Keratinocyte (primary cell): Measurements from ENCODE around the gene HOXD11. TPM values are rescaled to one million over a fixed set of nuclear protein-coding genes. Genes with fewer than 3 reads are reported as not detected.

Experiments used
- DNase-seq: peaks from one replicate; pipeline ENCODE4 v3.0.0-alpha.2; 2011; ENCODE audit warnings: low read depth, missing footprints, low spot score
- FAIRE-seq: peaks from 2 replicates; lab custom pipeline; 2011; peaks lifted over from hg19 to GRCh38; lab: Jason Lieb, UNC
- H2AFZ ChIP-seq: 2 replicates; pipeline ENCODE4 v1.6.0; 2012; ENCODE audit warnings: low read length, control low read depth, inconsistent platforms; ENCODE audit not compliant: control insufficient read depth
- H3K27ac ChIP-seq: 2 replicates; pipeline ENCODE4 v1.5.1; 2011; ENCODE audit warnings: low read length; ENCODE audit not compliant: control insufficient read depth, insufficient read depth
- H3K27me3 ChIP-seq: 3 replicates; pipeline ENCODE4 v1.6.0; 2011; ENCODE audit warnings: low read length; ENCODE audit not compliant: control insufficient read depth, insufficient read depth; ENCODE audit errors: extremely low read depth
- H3K36me3 ChIP-seq, 2 experiments: 2 replicates in 1 of 2; 3 replicates in 1 of 2; pipeline ENCODE4 v1.5.1; 2011; ENCODE audit warnings: low read length in 2 of 2, mild to moderate bottlenecking in 1 of 2; ENCODE audit not compliant: control insufficient read depth in 2 of 2, insufficient read depth in 2 of 2; ENCODE audit errors: extremely low read depth in 1 of 2
- H3K4me1 ChIP-seq: 3 replicates; pipeline ENCODE4 v1.5.1; 2011; ENCODE audit warnings: low read length; ENCODE audit not compliant: control insufficient read depth, insufficient read depth; ENCODE audit errors: extremely low read depth
- H3K4me2 ChIP-seq: 3 replicates; pipeline ENCODE4 v1.6.0; 2011; ENCODE audit warnings: low read depth, low read length; ENCODE audit not compliant: control insufficient read depth, insufficient read depth; ENCODE audit errors: extremely low read depth
- H3K4me3 ChIP-seq, 3 experiments: fragments of 200-600 bp in 1 of 3; sonication (generic) in 1 of 3; 2 replicates in 2 of 3; 3 replicates in 1 of 3; pipeline ENCODE4 v1.5.1; 2011 to 2016; ENCODE audit warnings: low read length in 3 of 3, mild to moderate bottlenecking in 3 of 3, control low read depth in 2 of 3, inconsistent platforms in 1 of 3, low read depth in 1 of 3, mixed read lengths in 1 of 3, mixed run types in 1 of 3, moderate library complexity in 1 of 3; ENCODE audit not compliant: control insufficient read depth in 2 of 3, insufficient read depth in 2 of 3; ENCODE audit errors: extremely low read depth in 1 of 3
- H3K79me2 ChIP-seq: 2 replicates; pipeline ENCODE4 v1.6.0; 2012; ENCODE audit warnings: low read length; ENCODE audit not compliant: control insufficient read depth, insufficient read depth
- H3K9ac ChIP-seq: 3 replicates; pipeline ENCODE4 v1.6.0; 2011; ENCODE audit warnings: low read length; ENCODE audit not compliant: control insufficient read depth, insufficient read depth; ENCODE audit errors: extremely low read depth
- H3K9me1 ChIP-seq: 3 replicates; pipeline ENCODE4 v1.6.0; 2011; ENCODE audit warnings: low read length; ENCODE audit not compliant: control insufficient read depth, insufficient read depth; ENCODE audit errors: extremely low read depth
- H3K9me3 ChIP-seq: 2 replicates; pipeline ENCODE4 v1.5.1; 2012; ENCODE audit warnings: low read depth, low read length; ENCODE audit not compliant: control insufficient read depth
- H4K20me1 ChIP-seq: 3 replicates; pipeline ENCODE4 v1.6.0; 2011; ENCODE audit warnings: low read length; ENCODE audit not compliant: control insufficient read depth, insufficient read depth; ENCODE audit errors: extremely low read depth
- EZH2 ChIP-seq: IDR thresholded peaks from one replicate; pipeline ENCODE4 v1.6.1; 2012; ENCODE audit warnings: inconsistent platforms, mild to moderate bottlenecking, low read length, moderate library complexity
- dilution Hi-C: fragments of 300-500 bp; cut with MboI; formaldehyde crosslinking; loops from one replicate; pipeline ENCODE4 v1.7.0; 2020; ENCODE audit warnings: low sequenced_read_pairs; ENCODE audit not compliant: extremely low pct_ligation_motif_present
- polyA plus RNA-seq, 5 experiments: library from polyadenylated mRNA; depleted of rRNA in 3 of 5; stranded (reverse) in 3 of 5; stranded (forward) in 1 of 5; unstranded in 1 of 5; fragments of >200 nt; gene quantifications; 1 replicate in 1 of 5; 2 replicates in 3 of 5; 3 replicates in 1 of 5; pipeline versions ENCODE4 v1.2.1 to v1.2.3, GENCODE V29; 2011 to 2012; ENCODE audit warnings: missing spikeins in 2 of 5, low read depth in 1 of 5, low replicate concordance in 1 of 5
- TF ChIP-seq, protein P1 (sequence below), 3 experiments: IDR thresholded peaks in 1 of 3; conservative IDR thresholded peaks in 1 of 3; optimal IDR thresholded peaks in 1 of 3; 2 replicates in 2 of 3; 3 replicates in 1 of 3; pipeline versions ENCODE3 to v1.5.1; 2011; ENCODE audit warnings: low read length in 3 of 3, mild to moderate bottlenecking in 3 of 3, moderate library complexity in 2 of 3, control low read depth in 1 of 3, inconsistent platforms in 1 of 3; ENCODE audit not compliant: insufficient read depth in 2 of 3; ENCODE audit errors: extremely low read depth in 1 of 3

Gene HOXD11
- polyA plus RNA-seq, 1 donor (not counting 4 experiments of a cell fraction or from before 2014, with no cell fraction given) = not detected

DNA sequence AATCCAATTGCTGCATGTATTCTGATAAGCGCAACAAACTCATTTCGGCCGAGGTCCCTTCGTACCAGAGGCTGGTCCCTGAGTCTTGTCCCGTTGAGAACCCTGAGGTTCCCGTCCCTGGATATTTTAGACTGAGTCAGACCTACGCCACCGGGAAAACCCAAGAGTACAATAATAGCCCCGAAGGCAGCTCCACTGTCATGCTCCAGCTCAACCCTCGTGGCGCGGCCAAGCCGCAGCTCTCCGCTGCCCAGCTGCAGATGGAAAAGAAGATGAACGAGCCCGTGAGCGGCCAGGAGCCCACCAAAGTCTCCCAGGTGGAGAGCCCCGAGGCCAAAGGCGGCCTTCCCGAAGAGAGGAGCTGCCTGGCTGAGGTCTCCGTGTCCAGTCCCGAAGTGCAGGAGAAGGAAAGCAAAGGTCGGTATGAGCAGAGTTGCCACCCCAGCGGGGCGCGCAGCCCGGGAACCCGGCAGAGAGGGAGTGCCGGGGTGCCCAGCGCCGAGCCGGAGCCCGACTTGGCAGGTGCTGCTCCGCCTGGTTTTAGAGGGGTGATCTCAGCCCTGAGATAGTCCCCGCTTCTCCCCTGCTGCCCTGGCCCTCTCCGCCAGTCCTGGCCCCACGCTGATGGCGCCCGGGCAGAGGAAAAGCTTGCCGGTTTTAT lies 10.2 kb downstream of the HOXD11 start:
- Histone ChIP-seq H3K9ac (no peak overlapping the region), H3K27me3 (peaks cover 97% of the 10 kb centered on the region), H3K9me1 (no peaks in the 10 kb centered on the region), H3K36me3 (no peaks in the 10 kb centered on the region), H3K4me3 (no peak overlapping the region), H3K79me2 (no peaks in the 10 kb centered on the region), H3K9me3 (peaks cover 4% of the 10 kb centered on the region), H3K27ac (no peak overlapping the region), H2AFZ (no peak overlapping the region), H3K4me1 (no peaks in the 10 kb centered on the region), H3K4me2 (no peak overlapping the region), H4K20me1 (no peaks in the 10 kb centered on the region)
- peak; percentile 62 for TF ChIP-seq EZH2
- TF ChIP-seq, protein P1, sequence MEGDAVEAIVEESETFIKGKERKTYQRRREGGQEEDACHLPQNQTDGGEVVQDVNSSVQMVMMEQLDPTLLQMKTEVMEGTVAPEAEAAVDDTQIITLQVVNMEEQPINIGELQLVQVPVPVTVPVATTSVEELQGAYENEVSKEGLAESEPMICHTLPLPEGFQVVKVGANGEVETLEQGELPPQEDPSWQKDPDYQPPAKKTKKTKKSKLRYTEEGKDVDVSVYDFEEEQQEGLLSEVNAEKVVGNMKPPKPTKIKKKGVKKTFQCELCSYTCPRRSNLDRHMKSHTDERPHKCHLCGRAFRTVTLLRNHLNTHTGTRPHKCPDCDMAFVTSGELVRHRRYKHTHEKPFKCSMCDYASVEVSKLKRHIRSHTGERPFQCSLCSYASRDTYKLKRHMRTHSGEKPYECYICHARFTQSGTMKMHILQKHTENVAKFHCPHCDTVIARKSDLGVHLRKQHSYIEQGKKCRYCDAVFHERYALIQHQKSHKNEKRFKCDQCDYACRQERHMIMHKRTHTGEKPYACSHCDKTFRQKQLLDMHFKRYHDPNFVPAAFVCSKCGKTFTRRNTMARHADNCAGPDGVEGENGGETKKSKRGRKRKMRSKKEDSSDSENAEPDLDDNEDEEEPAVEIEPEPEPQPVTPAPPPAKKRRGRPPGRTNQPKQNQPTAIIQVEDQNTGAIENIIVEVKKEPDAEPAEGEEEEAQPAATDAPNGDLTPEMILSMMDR (optimal IDR thresholded peaks at IDR 0.05 in 1 of 3, IDR thresholded peaks at IDR 0.05 in 1 of 3, conservative IDR thresholded peaks at IDR 0.05 in 1 of 3; ENCODE audit: extremely low read depth in 1 of 3, insufficient read depth in 2 of 3, low read length in 3 of 3) = no peak
- DNase-seq (no peak), FAIRE-seq (no peak)
- dilution Hi-C loops = no loop called here

DNA sequence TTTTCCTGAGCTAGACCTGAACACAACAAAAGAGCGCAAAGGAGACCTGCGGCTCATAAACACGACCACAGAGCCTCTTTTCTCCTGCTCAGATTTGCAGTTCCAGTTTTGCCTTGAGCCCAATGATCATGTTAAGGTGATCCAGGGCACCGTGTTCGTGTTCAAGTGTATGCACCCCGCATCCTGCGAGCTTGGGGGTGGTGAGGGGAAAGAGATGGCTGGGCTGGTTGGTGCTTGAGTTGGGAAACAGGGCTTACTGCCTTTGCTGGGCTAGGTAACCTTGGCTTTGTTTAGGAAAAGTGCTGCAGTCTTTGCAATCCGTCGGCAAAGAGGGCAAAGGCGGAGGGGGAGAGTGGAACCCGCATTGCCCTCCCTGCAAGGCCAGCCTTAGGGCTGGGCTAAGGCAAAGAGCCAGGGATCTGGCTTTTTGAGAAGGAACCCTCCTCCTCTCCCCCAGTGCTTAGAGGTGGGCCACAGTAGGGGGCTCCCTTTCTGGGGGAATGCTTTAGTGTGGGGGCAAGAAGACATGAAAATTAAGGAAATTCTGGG lies 10.8 kb downstream of the HOXD11 start:
- TF ChIP-seq EZH2 = no peak
- TF ChIP-seq, protein P1 (optimal IDR thresholded peaks at IDR 0.05 in 1 of 3, IDR thresholded peaks at IDR 0.05 in 1 of 3, conservative IDR thresholded peaks at IDR 0.05 in 1 of 3; ENCODE audit: extremely low read depth in 1 of 3, insufficient read depth in 2 of 3, low read length in 3 of 3) = no peak
- Histone ChIP-seq H4K20me1 (no peaks in the 10 kb centered on the region), H3K4me2 (no peak overlapping the region), H3K27me3 (peaks cover 97% of the 10 kb centered on the region), H3K27ac (no peak overlapping the region), H3K9me3 (peaks cover 4% of the 10 kb centered on the region), H3K36me3 (no peaks in the 10 kb centered on the region), H2AFZ (no peak overlapping the region), H3K9me1 (no peaks in the 10 kb centered on the region), H3K4me3 (no peak overlapping the region), H3K9ac (no peak overlapping the region), H3K4me1 (no peaks in the 10 kb centered on the region), H3K79me2 (no peaks in the 10 kb centered on the region)
- FAIRE-seq = no peak
- DNase-seq = no peak
- dilution Hi-C loops = no loop called here
